Activated CD4-positive, CD25-positive, alpha-beta regulatory T cell treated with anti-CD3 and anti-CD28 coated beads, Interleukin-2, amount 50 U/mL, for 24 hours (primary cell): ENCODE measurements around the gene NENF.
"Not testable (repeated sequence)": the region's sequence is repeated elsewhere in the genome, so short reads cannot be mapped to it uniquely, and the experiment has no call there.

Experiments
- ATAC-seq, 2 donors: fragments of 150-1000 bp; cut with Tn5 transposase; one replicate each; pipeline ENCODE4 v1.10.0; 2021; ENCODE audit warnings: mild to moderate bottlenecking in 1 of 2, moderate library complexity in 1 of 2

NENF gene

GRCh38 chr1:212461916-212462660, 29.4 kb downstream of the NENF start:
- ATAC-seq = no peak

GRCh38 chr1:212463565-212464285, 31.0 kb downstream of the NENF start:
- ATAC-seq = no peak

- no peak for ATAC-seq
These were observed 32.6 kb downstream of the NENF start for GRCh38 chr1:212465311-212465710.

- no peak for ATAC-seq
These were observed 33.7 kb downstream of the NENF start for GRCh38 chr1:212466437-212466836.

- no peak for ATAC-seq
These were observed 34.4 kb downstream of the NENF start for GRCh38 chr1:212466898-212467650.

- ATAC-seq = no peak
These were observed 35.2 kb downstream of the NENF start for GRCh38 chr1:212467843-212468482.

- ATAC-seq = no peak
These were observed 37.3 kb downstream of the NENF start for GRCh38 chr1:212470059-212470458.

GRCh38 chr1:212471286-212471685, 38.6 kb downstream of the NENF start:
- no peak for ATAC-seq

- no peak for ATAC-seq
These were observed 39.4 kb downstream of the NENF start for GRCh38 chr1:212471891-212472675.

- ATAC-seq = no peak
These were observed 41.0 kb downstream of the NENF start for GRCh38 chr1:212473729-212474128.

- ATAC-seq = no peak
These were observed 42.4 kb downstream of the NENF start for GRCh38 chr1:212475151-212475550.

GRCh38 chr1:212475831-212476230, 43.1 kb downstream of the NENF start:
- not testable (repeated sequence) for ATAC-seq

- peak; percentile 86 to 87 for ATAC-seq
These were observed 44.4 kb downstream of the NENF start for GRCh38 chr1:212477014-212477679.

- no peak for ATAC-seq
These were observed 45.2 kb downstream of the NENF start for GRCh38 chr1:212477680-212478466.

- no peak for ATAC-seq
These were observed 45.8 kb downstream of the NENF start for GRCh38 chr1:212478467-212479025.

GRCh38 chr1:212479188-212479587, 46.5 kb downstream of the NENF start:
- ATAC-seq = no peak

- not testable (repeated sequence) for ATAC-seq
These were observed 48.2 kb downstream of the NENF start for GRCh38 chr1:212480711-212481437.

GRCh38 chr1:212481438-212481767, 48.7 kb downstream of the NENF start:
- ATAC-seq = no peak

- no peak for ATAC-seq
These were observed 49.4 kb downstream of the NENF start for GRCh38 chr1:212482006-212482636.
